Stomach (tissue), 9 donors: Measurements from ENCODE around the gene SEMA6A. TPM values are rescaled to one million over a fixed set of nuclear protein-coding genes. Genes with fewer than 3 reads are reported as not detected.

Experiments
- DNase-seq, 2 donors: peaks; one replicate each; pipeline versions ENCODE4 v3.0.0 to v3.0.0-alpha.2; 2013 to 2019
- H3K27ac ChIP-seq, 5 donors: fragments of 200-600 bp in 4 of 5; sonication (generic) in 4 of 5; one replicate each; pipeline ENCODE4 v1.5.1; 2013 to 2019; ENCODE audit warnings: mild to moderate bottlenecking in 1 of 5, moderate library complexity in 1 of 5
- H3K27me3 ChIP-seq, 3 donors: fragments of 200-600 bp; sonication (generic); one replicate each; pipeline ENCODE4 v1.5.1; 2017 to 2019; ENCODE audit warnings: mixed run types in 1 of 3
- H3K36me3 ChIP-seq, 4 donors: fragments of 200-600 bp; sonication (generic); 1 replicate in 3 of 4; 2 replicates in 1 of 4; pipeline ENCODE4 v1.5.1; 2016 to 2019
- H3K4me1 ChIP-seq, 4 donors: fragments of 200-600 bp; sonication (generic); one replicate each; pipeline ENCODE4 v1.5.1; 2016 to 2019
- H3K4me3 ChIP-seq, 4 donors: fragments of 200-600 bp; sonication (generic) in 3 of 4; one replicate each; pipeline ENCODE4 v1.5.1; 2016 to 2019; ENCODE audit warnings: mild to moderate bottlenecking in 1 of 4
- H3K9me3 ChIP-seq, 4 donors: fragments of 200-600 bp; sonication (generic); one replicate each; pipeline ENCODE4 v1.5.1; 2016 to 2019
- CTCF ChIP-seq, 7 experiments: fragments of 450-650 bp in 4 of 7; fragments of 200-600 bp in 3 of 7; sonication (generic) in 3 of 7; IDR thresholded peaks; one replicate each; pipeline ENCODE4 v1.5.1; 2016 to 2019; ENCODE audit warnings: antibody characterized with exemption in 7 of 7, control low read depth in 2 of 7, mild to moderate bottlenecking in 1 of 7
- EP300 ChIP-seq: sonication (generic); formaldehyde crosslinking; IDR thresholded peaks from one replicate; pipeline ENCODE4 v1.6.1; 2017; ENCODE audit warnings: antibody characterized with exemption
- POLR2A ChIP-seq, 4 donors: fragments of 450-650 bp; IDR thresholded peaks; one replicate each; pipeline ENCODE4 v1.6.1; 2016; ENCODE audit warnings: antibody characterized with exemption in 4 of 4, control low read depth in 2 of 4, mild to moderate bottlenecking in 1 of 4, moderate library complexity in 1 of 4
- POLR2AphosphoS5 ChIP-seq, 3 donors: sonication (generic); formaldehyde crosslinking; IDR thresholded peaks; one replicate each; pipeline ENCODE4 v1.6.1; 2016; ENCODE audit warnings: antibody characterized with exemption in 3 of 3
- WGBS, 5 donors: extraction: QIAGEN DNeasy Blood & Tissue Kit in 3 of 5; methylation state at CpG; one replicate each; pipeline versions ENCODE4 v1.1.5 to v1.1.7; 2013 to 2018; 5-methylcytosine and 5-hydroxymethylcytosine counted together
- intact Hi-C: fragments of 100-400 bp; cut with DNase I; formaldehyde crosslinking; loops from one replicate; pipeline ENCODE4 v1.15.1; 2023; ENCODE audit warnings: low total_unique reads
- polyA plus RNA-seq, 3 donors: library from polyadenylated mRNA; stranded (reverse); fragments of 200-250 nt; gene quantifications; one replicate each; pipeline ENCODE4 v1.2.3, GENCODE V29; 2013
- total RNA-seq, 5 donors: library from RNA; depleted of rRNA; stranded (reverse); fragments of >200 nt; gene quantifications; one replicate each; pipeline versions ENCODE4 v1.1.0 to v1.2.3, GENCODE V29; 2014 to 2016
- donor health status: healthy with polysubstance abuse.
- donor health status: Bipolar disorder and iron deficiency.
- donor health status: healthy.

Gene SEMA6A
- total and polyA plus RNA-seq, 8 donors, result 0.37 to 37.5 (median 11.0) TPM

- WGBS, 5 donors, result 1 to 7% (median 3%) methylated on average over 35 to 54 of the region's 54 CpGs
- intact Hi-C loops, result loop anchor here (5.0 to 10.0 kb wide), 2 partner anchors 372 to 435 kb away; no protein-coding TSS in a partner anchor
- H3K27ac ChIP-seq, result peak overlapping the region; percentile 51 to 87 (median 68)
- H3K27me3 ChIP-seq, result peaks cover 0 to 56% (median 28%) of the 10 kb centered on the region in 3 donors
- H3K4me1 ChIP-seq, result peaks cover 6 to 66% (median 53%) of the 10 kb centered on the region in 4 donors
- H3K4me3 ChIP-seq, result peak overlapping the region; percentile 67 to 86 (median 68)
- DNase-seq, result peak; percentile 35 to 77
- TF ChIP-seq POLR2AphosphoS5 (IDR thresholded peaks at IDR 0.05), result no peak
- TF ChIP-seq CTCF (IDR thresholded peaks at IDR 0.05), result no peak
- TF ChIP-seq EP300, result no peak
- no peak for TF ChIP-seq POLR2A (IDR thresholded peaks at IDR 0.05)
- H3K36me3 ChIP-seq, result no peaks in the 10 kb centered on the region
- H3K9me3 ChIP-seq, result no peaks in the 10 kb centered on the region
Observed at GRCh38 chr5:116572350-116573278, 2.0 kb downstream of the SEMA6A start.

- Histone ChIP-seq H3K4me1 (peaks cover 6 to 66% (median 53%) of the 10 kb centered on the region in 4 donors), H3K27ac (peak overlapping the region; percentile 51 to 87 (median 68))
Observed at GRCh38 chr5:116571568-116572349, 2.9 kb downstream of the SEMA6A start.

GRCh38 chr5:116569999-116570398 is 4.6 kb downstream of the SEMA6A start:
- no peak for TF ChIP-seq POLR2A (IDR thresholded peaks at IDR 0.05)
- no peak for TF ChIP-seq CTCF (IDR thresholded peaks at IDR 0.05)
- no peak for TF ChIP-seq EP300
- no peak for TF ChIP-seq POLR2AphosphoS5 (IDR thresholded peaks at IDR 0.05)
- Histone ChIP-seq H3K9me3 (no peaks in the 10 kb centered on the region), H3K36me3 (no peaks in the 10 kb centered on the region), H3K27me3 (peaks cover 0 to 36% (median 24%) of the 10 kb centered on the region in 3 donors), H3K27ac (no peak overlapping the region), H3K4me1 (peaks cover 8 to 59% (median 39%) of the 10 kb centered on the region in 4 donors), H3K4me3 (no peak overlapping the region)
- intact Hi-C loops, result loop anchor here (5.0 to 10.0 kb wide), 2 partner anchors 375 to 433 kb away; no protein-coding TSS in a partner anchor
- WGBS, 5 donors, result 70 to 86% (median 76%) methylated on average over 4 of the region's 4 CpGs
- no peak for DNase-seq

More at GRCh38 chr5:116571568-116572349, 2.9 kb downstream of the SEMA6A start:
- no peaks in the 10 kb centered on the region for H3K36me3 ChIP-seq
- peaks cover 0 to 48% (median 28%) of the 10 kb centered on the region in 3 donors for H3K27me3 ChIP-seq
- DNase-seq, result peak in 1 of 2 donors; percentile 55
- no peaks in the 10 kb centered on the region for H3K9me3 ChIP-seq
- 13 to 25% (median 23%) methylated on average over 17 of the region's 17 CpGs for WGBS, 5 donors
- H3K4me3 ChIP-seq, result peak overlapping the region; percentile 67 to 86 (median 68)
- TF ChIP-seq POLR2A (IDR thresholded peaks at IDR 0.05) (no peak), POLR2AphosphoS5 (IDR thresholded peaks at IDR 0.05) (no peak), EP300 (no peak), CTCF (IDR thresholded peaks at IDR 0.05) (no peak)
- intact Hi-C loops, result loop anchor here (5.0 to 10.0 kb wide), 2 partner anchors 373 to 434 kb away; no protein-coding TSS in a partner anchor

GRCh38 chr5:116567106-116567505 is 7.5 kb downstream of the SEMA6A start:
- peaks cover 0 to 9% (median 3%) of the 10 kb centered on the region in 3 donors for H3K27me3 ChIP-seq
- no peaks in the 10 kb centered on the region for H3K9me3 ChIP-seq
- no peak for DNase-seq
- no peak overlapping the region for H3K27ac ChIP-seq
- intact Hi-C loops, result no loop called here
- 73 to 92% (median 90%) methylated on average over 2 of the region's 2 CpGs for WGBS, 5 donors
- no peaks in the 10 kb centered on the region for H3K36me3 ChIP-seq
- no peak overlapping the region for H3K4me3 ChIP-seq
- peaks cover 4 to 48% (median 19%) of the 10 kb centered on the region in 4 donors for H3K4me1 ChIP-seq
- TF ChIP-seq POLR2A (IDR thresholded peaks at IDR 0.05), result no peak
- TF ChIP-seq CTCF (IDR thresholded peaks at IDR 0.05), result no peak
- no peak for TF ChIP-seq EP300
- no peak for TF ChIP-seq POLR2AphosphoS5 (IDR thresholded peaks at IDR 0.05)
